D721Med (cell line): ENCODE results near the gene GLTP.

Source experiments
- DNase-seq: peaks from one replicate; pipeline ENCODE4 v3.0.0; 2011; ENCODE audit warnings: low spot score; ENCODE audit not compliant: insufficient read length
- FAIRE-seq: peaks from 2 replicates; lab custom pipeline; 2011; peaks lifted over from hg19 to GRCh38; lab: Jason Lieb, UNC
- CTCF ChIP-seq: IDR thresholded peaks from 2 replicates; pipeline ENCODE4 v1.5.1; 2012; ENCODE audit warnings: mild to moderate bottlenecking, control low read depth; ENCODE audit not compliant: insufficient read depth; ENCODE audit errors: missing control alignments

Gene GLTP

GRCh38 chr12:109827566-109828550, 52.5 kb downstream of the GLTP start:
- FAIRE-seq (peak; percentile 61), DNase-seq (no peak)
- TF ChIP-seq CTCF: no peak

- no peak for DNase-seq
- no peak for FAIRE-seq
- TF ChIP-seq CTCF: no peak
Measured at GRCh38 chr12:109827080-109827479, 53.3 kb downstream of the GLTP start.

- TF ChIP-seq CTCF: no peak
- FAIRE-seq: no peak
Measured at GRCh38 chr12:109824731-109825130, 55.6 kb downstream of the GLTP start.

GRCh38 chr12:109822951-109823411, 57.4 kb downstream of the GLTP start:
- no peak for FAIRE-seq
- DNase-seq: no peak
- no peak for TF ChIP-seq CTCF

More at GRCh38 chr12:109824731-109825130, 55.6 kb downstream of the GLTP start:
- DNase-seq: no peak

- TF ChIP-seq CTCF: no peak
- DNase-seq (no peak), FAIRE-seq (no peak)
Measured at GRCh38 chr12:109822416-109822815, 57.9 kb downstream of the GLTP start.

GRCh38 chr12:109821968-109822367, 58.4 kb downstream of the GLTP start:
- no peak for TF ChIP-seq CTCF
- no peak for FAIRE-seq

More at GRCh38 chr12:109821968-109822367, 58.4 kb downstream of the GLTP start:
- no peak for DNase-seq
